Spleen (tissue), 11 donors: ENCODE measurements around the gene ADAMTS14. TPM values are rescaled to one million over a fixed set of nuclear protein-coding genes. Genes with fewer than 3 reads are reported as not detected.

Experiments used
- DNase-seq: peaks from one replicate; pipeline ENCODE4 v3.0.0-alpha.2; 2020
- H3K27ac ChIP-seq, 8 donors: fragments of 200-600 bp; sonication (generic) in 7 of 8; 1 replicate in 4 of 8; 2 replicates in 4 of 8; pipeline versions ENCODE4 v1.5.0 to v1.8.0; 2016 to 2021; ENCODE audit warnings: inconsistent platforms in 4 of 8, mild to moderate bottlenecking in 4 of 8, moderate library complexity in 1 of 8
- H3K27me3 ChIP-seq, 7 donors: fragments of 200-600 bp; sonication (generic) in 6 of 7; replicated peaks in 1 of 7; 1 replicate in 4 of 7; 2 replicates in 3 of 7; pipeline versions ENCODE4 v1.5.0 to v1.8.0; 2016 to 2021; ENCODE audit warnings: inconsistent platforms in 3 of 7, mild to moderate bottlenecking in 1 of 7
- H3K36me3 ChIP-seq, 6 donors: fragments of 200-600 bp; sonication (generic) in 5 of 6; 1 replicate in 4 of 6; 2 replicates in 2 of 6; pipeline versions ENCODE4 v1.5.0 to v1.8.0; 2016 to 2021; ENCODE audit warnings: inconsistent platforms in 2 of 6
- H3K4me1 ChIP-seq, 6 donors: fragments of 200-600 bp; sonication (generic) in 5 of 6; 1 replicate in 3 of 6; 2 replicates in 3 of 6; pipeline versions ENCODE4 v1.5.0 to v1.8.0; 2016 to 2021; ENCODE audit warnings: inconsistent platforms in 3 of 6
- H3K4me3 ChIP-seq, 8 donors: fragments of 200-600 bp; sonication (generic) in 7 of 8; 1 replicate in 4 of 8; 2 replicates in 4 of 8; pipeline versions ENCODE4 v1.5.0 to v1.8.0; 2016 to 2021; ENCODE audit warnings: inconsistent platforms in 4 of 8, mild to moderate bottlenecking in 4 of 8, moderate library complexity in 2 of 8
- H3K9me3 ChIP-seq, 8 donors: fragments of 200-600 bp; sonication (generic) in 7 of 8; 1 replicate in 4 of 8; 2 replicates in 4 of 8; pipeline versions ENCODE4 v1.5.0 to v1.8.0; 2016 to 2021; ENCODE audit warnings: inconsistent platforms in 4 of 8
- POLR2A ChIP-seq, 3 donors: fragments of 450-650 bp; IDR thresholded peaks; one replicate each; pipeline ENCODE4 v1.5.1; 2017; ENCODE audit warnings: antibody characterized with exemption in 3 of 3, mild to moderate bottlenecking in 1 of 3
- POLR2AphosphoS5 ChIP-seq, 3 donors: sonication (generic); formaldehyde crosslinking; IDR thresholded peaks; one replicate each; pipeline ENCODE4 v1.5.1; 2017; ENCODE audit warnings: antibody characterized with exemption in 3 of 3
- WGBS, 5 donors: extraction: QIAGEN DNeasy Blood & Tissue Kit in 3 of 5; methylation state at CpG; one replicate each; pipeline versions ENCODE4 v1.1.5 to v1.1.7; 2013 to 2018; 5-methylcytosine and 5-hydroxymethylcytosine counted together
- intact Hi-C: fragments of 100-400 bp; cut with DNase I; formaldehyde crosslinking; loops from one replicate; pipeline ENCODE4 v1.15.0; 2023; ENCODE audit warnings: low total_unique reads
- polyA plus RNA-seq, 3 donors: library from polyadenylated mRNA; stranded (reverse); fragments of 200-250 nt; gene quantifications; one replicate each; pipeline ENCODE4 v1.2.1, GENCODE V29; 2013
- total RNA-seq, 7 donors: library from RNA; depleted of rRNA in 3 of 7; stranded (reverse); fragments of >200 nt in 3 of 7; fragmentation: NEBNext Ultra II Directional in 4 of 7; extraction: Animal tissue kit (Norgen Biotek cat#: 25700) in 4 of 7; gene quantifications; one replicate each; pipeline versions ENCODE4 v1.1.0 to v1.2.1, GENCODE V29; 2016 to 2021
- TF ChIP-seq, protein P1 (sequence below), 11 experiments: fragments of 200-600 bp in 7 of 11; fragments of 450-650 bp in 4 of 11; sonication (generic) in 4 of 11; IDR thresholded peaks in 8 of 11; conservative IDR thresholded peaks in 3 of 11; 1 replicate in 7 of 11; 2 replicates in 4 of 11; pipeline versions ENCODE4 v1.4.0 to v1.8.0; 2016 to 2021; ENCODE audit warnings: antibody characterized with exemption in 11 of 11, inconsistent platforms in 4 of 11, mild to moderate bottlenecking in 1 of 11
- donor health status: healthy with polysubstance abuse.
- donor health status: DM: no; HTN: no; CAD: no; lungs with moderate emphysema.
- donor health status: DM: no; HTN: no; CAD: no.
- donor health status: Bipolar disorder and iron deficiency.
- donor health status: healthy.
- donor health status: DM: no; HTN: no; CAD: no.
- donor health status: DM: yes; HTN: yes; CAD: no.

ADAMTS14 gene
- total and polyA plus RNA-seq, 10 donors = 0.09 to 1.2 (median 0.36) TPM

DNA sequence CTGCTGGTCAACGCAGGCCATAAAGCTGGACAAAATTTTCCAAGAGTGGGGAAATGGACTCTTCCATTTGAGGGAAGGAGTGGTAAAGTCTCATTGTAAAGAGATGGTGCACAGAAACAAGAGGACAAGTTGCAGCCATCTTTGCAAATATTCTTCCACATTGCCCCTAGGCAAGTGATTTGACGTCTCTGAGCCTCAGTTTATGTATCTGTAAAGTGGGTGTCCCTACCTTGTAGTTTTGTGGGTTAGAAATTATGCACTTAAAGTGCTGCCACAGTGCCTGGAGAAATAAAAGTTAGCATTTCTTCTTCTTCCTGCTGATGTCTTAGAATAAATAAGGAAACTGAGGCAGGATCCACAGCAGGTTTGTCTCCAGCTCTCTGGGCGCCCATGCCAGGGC is 12.1 kb downstream of the ADAMTS14 start:
- Histone ChIP-seq H3K4me1 (peaks cover 0 to 3% (median 0%) of the 10 kb centered on the region in 6 donors), H3K4me3 (no peak overlapping the region), H3K27me3 (no peaks in the 10 kb centered on the region), H3K27ac (no peak overlapping the region), H3K36me3 (no peaks in the 10 kb centered on the region), H3K9me3 (no peaks in the 10 kb centered on the region)
- 87 to 95% (median 89%) methylated on average over 3 of the region's 3 CpGs for WGBS, 5 donors
- DNase-seq = no peak
- intact Hi-C loops = no loop called here
- TF ChIP-seq POLR2A (IDR thresholded peaks at IDR 0.05) (no peak), POLR2AphosphoS5 (IDR thresholded peaks at IDR 0.05) (no peak)
- TF ChIP-seq, protein P1, sequence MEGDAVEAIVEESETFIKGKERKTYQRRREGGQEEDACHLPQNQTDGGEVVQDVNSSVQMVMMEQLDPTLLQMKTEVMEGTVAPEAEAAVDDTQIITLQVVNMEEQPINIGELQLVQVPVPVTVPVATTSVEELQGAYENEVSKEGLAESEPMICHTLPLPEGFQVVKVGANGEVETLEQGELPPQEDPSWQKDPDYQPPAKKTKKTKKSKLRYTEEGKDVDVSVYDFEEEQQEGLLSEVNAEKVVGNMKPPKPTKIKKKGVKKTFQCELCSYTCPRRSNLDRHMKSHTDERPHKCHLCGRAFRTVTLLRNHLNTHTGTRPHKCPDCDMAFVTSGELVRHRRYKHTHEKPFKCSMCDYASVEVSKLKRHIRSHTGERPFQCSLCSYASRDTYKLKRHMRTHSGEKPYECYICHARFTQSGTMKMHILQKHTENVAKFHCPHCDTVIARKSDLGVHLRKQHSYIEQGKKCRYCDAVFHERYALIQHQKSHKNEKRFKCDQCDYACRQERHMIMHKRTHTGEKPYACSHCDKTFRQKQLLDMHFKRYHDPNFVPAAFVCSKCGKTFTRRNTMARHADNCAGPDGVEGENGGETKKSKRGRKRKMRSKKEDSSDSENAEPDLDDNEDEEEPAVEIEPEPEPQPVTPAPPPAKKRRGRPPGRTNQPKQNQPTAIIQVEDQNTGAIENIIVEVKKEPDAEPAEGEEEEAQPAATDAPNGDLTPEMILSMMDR (IDR thresholded peaks at IDR 0.05 in 8 of 11, conservative IDR thresholded peaks at IDR 0.05 in 3 of 11) = no peak

DNA sequence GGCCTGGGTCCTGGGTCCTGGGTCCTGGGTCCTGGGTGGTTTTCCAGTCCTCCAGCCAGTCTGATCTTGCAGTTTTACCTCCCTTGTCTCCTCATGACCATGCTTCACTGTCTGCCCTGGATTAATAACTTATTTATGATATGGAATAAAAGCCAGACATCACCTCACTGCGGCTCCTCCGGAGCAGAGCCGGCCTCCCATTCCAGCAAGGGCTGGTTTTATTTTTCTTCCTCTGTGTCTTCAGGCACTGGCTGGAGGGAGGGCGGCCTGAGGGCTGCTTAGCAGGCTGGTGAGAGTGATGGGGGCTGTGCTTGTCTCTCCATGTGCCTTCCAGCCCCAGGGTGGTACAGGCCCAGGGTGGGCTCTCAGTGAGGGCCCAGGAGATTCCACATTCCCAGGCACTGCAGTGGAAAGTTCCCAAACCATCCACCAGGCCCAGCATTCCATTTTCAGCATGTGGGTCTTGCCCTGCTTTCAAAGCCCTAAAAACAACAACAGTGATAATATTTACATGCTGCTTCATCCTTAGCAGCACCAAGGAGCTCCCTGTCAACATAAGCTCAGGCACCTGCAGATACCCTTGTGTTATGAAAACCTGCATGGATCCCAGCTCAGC is 12.6 kb downstream of the ADAMTS14 start:
- H3K9me3 ChIP-seq = no peaks in the 10 kb centered on the region
- intact Hi-C loops = no loop called here
- TF ChIP-seq, protein P1 (IDR thresholded peaks at IDR 0.05 in 8 of 11, conservative IDR thresholded peaks at IDR 0.05 in 3 of 11) = no peak
- TF ChIP-seq POLR2AphosphoS5 (IDR thresholded peaks at IDR 0.05) (no peak), POLR2A (IDR thresholded peaks at IDR 0.05) (no peak)
- H3K27me3 ChIP-seq = no peaks in the 10 kb centered on the region
- H3K4me3 ChIP-seq = no peak overlapping the region
- peaks cover 0 to 3% (median 0%) of the 10 kb centered on the region in 6 donors for H3K4me1 ChIP-seq
- DNase-seq = no peak
- 90 to 98% (median 95%) methylated on average over 3 to 4 of the region's 4 CpGs for WGBS, 5 donors
- H3K27ac ChIP-seq = no peak overlapping the region
- no peaks in the 10 kb centered on the region for H3K36me3 ChIP-seq

DNA sequence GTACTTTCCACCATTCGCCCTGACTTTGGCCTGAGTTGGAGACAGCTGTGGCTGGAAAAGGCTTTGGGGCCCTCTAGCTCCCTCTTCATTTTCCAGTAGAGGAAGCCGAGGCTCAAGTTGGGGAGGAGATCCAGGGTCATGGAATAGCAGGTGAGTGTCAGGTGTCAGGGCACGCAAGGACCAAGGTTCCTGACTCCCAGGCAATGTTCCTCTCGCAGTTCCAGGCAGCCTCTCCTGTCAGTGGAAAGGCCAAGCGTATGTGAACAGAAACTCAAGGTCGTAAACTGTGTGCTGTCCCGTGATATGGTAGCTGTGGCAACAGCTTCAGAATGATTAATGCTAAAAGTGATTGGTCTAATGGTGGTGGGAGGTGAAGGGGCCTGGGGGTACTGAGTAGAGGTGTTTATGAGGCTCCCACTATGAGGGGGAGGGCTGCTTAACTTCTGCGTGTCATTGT is 13.2 kb downstream of the ADAMTS14 start:
- H3K4me3 ChIP-seq = no peak overlapping the region
- no peak overlapping the region for H3K27ac ChIP-seq
- WGBS, 5 donors = 78 to 97% (median 88%) methylated on average over 6 to 8 of the region's 8 CpGs
- peaks cover 0 to 3% (median 2%) of the 10 kb centered on the region in 6 donors for H3K4me1 ChIP-seq
- intact Hi-C loops = no loop called here
- no peak for TF ChIP-seq POLR2A (IDR thresholded peaks at IDR 0.05)
- TF ChIP-seq, protein P1 (IDR thresholded peaks at IDR 0.05 in 8 of 11, conservative IDR thresholded peaks at IDR 0.05 in 3 of 11) = no peak
- TF ChIP-seq POLR2AphosphoS5 (IDR thresholded peaks at IDR 0.05) = no peak
- no peaks in the 10 kb centered on the region for H3K9me3 ChIP-seq
- no peaks in the 10 kb centered on the region for H3K36me3 ChIP-seq
- no peaks in the 10 kb centered on the region for H3K27me3 ChIP-seq
- DNase-seq = no peak

DNA sequence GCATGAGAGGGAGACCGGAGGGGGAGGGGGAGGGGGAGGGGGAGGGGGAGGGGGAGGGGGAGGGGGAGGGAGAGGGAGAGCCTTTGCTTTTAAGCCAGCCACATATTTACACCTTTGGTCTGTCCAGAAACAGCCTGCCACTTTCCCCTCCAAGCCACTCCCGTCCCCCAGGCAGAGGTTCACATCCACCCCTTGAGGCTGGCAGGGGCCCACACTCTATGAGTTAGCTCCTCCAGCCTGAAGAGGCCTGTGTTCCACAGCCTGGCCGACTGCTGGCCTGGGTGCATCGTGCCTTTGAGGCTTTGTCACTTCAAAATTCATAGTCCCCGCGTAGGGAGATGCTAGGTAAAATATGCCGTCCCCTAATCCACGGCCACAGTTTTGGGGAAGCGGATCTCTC is 16.5 kb downstream of the ADAMTS14 start:
- no peaks in the 10 kb centered on the region for H3K36me3 ChIP-seq
- WGBS, 5 donors = 89 to 98% (median 92%) methylated on average over 8 to 9 of the region's 9 CpGs; no CpG with 5 or more reads in 1 of the 5 donors
- H3K4me3 ChIP-seq = no peak overlapping the region
- TF ChIP-seq, protein P1 (IDR thresholded peaks at IDR 0.05 in 8 of 11, conservative IDR thresholded peaks at IDR 0.05 in 3 of 11) = no peak
- no peak overlapping the region for H3K27ac ChIP-seq
- DNase-seq = no peak
- H3K9me3 ChIP-seq = no peaks in the 10 kb centered on the region
- H3K4me1 ChIP-seq = peaks cover 0 to 13% (median 4%) of the 10 kb centered on the region in 6 donors
- intact Hi-C loops = no loop called here
- no peaks in the 10 kb centered on the region for H3K27me3 ChIP-seq
